Measurements from ENCODE around the gene PREX1.

The PREX1 gene

GRCh38 chr20:48735112-48735511 is 92.7 kb downstream of the PREX1 start:
- Histone ChIP-seq H3K36me3 (ENCODE audit: control insufficient read depth, insufficient read depth, low read length) (peaks cover 38% of the 10 kb centered on the region), H3K27me3 (replicated peaks; ENCODE audit: control insufficient read depth, insufficient read depth, low read length) (no peaks in the 10 kb centered on the region), H3K4me3 (replicated peaks; ENCODE audit: low read depth, low read length) (no peak overlapping the region)
- no peak for DNase-seq (ENCODE audit: extremely low read depth, insufficient read length)
- no peak for TF ChIP-seq CTCF (IDR thresholded peaks at IDR 0.05; ENCODE audit: insufficient read depth, low read length, poor library complexity, severe bottlenecking)

- Histone ChIP-seq H3K4me3 (replicated peaks; ENCODE audit: low read depth, low read length) (no peak overlapping the region), H3K27me3 (replicated peaks; ENCODE audit: control insufficient read depth, insufficient read depth, low read length) (no peaks in the 10 kb centered on the region), H3K36me3 (ENCODE audit: control insufficient read depth, insufficient read depth, low read length) (peaks cover 42% of the 10 kb centered on the region)
- no peak for DNase-seq (ENCODE audit: extremely low read depth, insufficient read length)
- TF ChIP-seq CTCF (IDR thresholded peaks at IDR 0.05; ENCODE audit: insufficient read depth, low read length, poor library complexity, severe bottlenecking) = no peak
Measured at GRCh38 chr20:48734104-48734749, 93.6 kb downstream of the PREX1 start.

- no peaks in the 10 kb centered on the region for H3K27me3 ChIP-seq (replicated peaks; ENCODE audit: control insufficient read depth, insufficient read depth, low read length)
- H3K4me3 ChIP-seq (replicated peaks; ENCODE audit: low read depth, low read length) = no peak overlapping the region
- DNase-seq (ENCODE audit: extremely low read depth, insufficient read length) = no peak
- H3K36me3 ChIP-seq (ENCODE audit: control insufficient read depth, insufficient read depth, low read length) = peaks cover 42% of the 10 kb centered on the region
- TF ChIP-seq CTCF (IDR thresholded peaks at IDR 0.05; ENCODE audit: insufficient read depth, low read length, poor library complexity, severe bottlenecking) = no peak
Measured at GRCh38 chr20:48733296-48733790, 94.5 kb downstream of the PREX1 start.

GRCh38 chr20:48732081-48732829 is 95.5 kb downstream of the PREX1 start:
- Histone ChIP-seq H3K27me3 (replicated peaks; ENCODE audit: control insufficient read depth, insufficient read depth, low read length) (no peaks in the 10 kb centered on the region), H3K36me3 (ENCODE audit: control insufficient read depth, insufficient read depth, low read length) (peaks cover 37% of the 10 kb centered on the region), H3K4me3 (replicated peaks; ENCODE audit: low read depth, low read length) (no peak overlapping the region)
- no peak for DNase-seq (ENCODE audit: extremely low read depth, insufficient read length)
- TF ChIP-seq CTCF (IDR thresholded peaks at IDR 0.05; ENCODE audit: insufficient read depth, low read length, poor library complexity, severe bottlenecking) = no peak

- no peak for TF ChIP-seq CTCF (IDR thresholded peaks at IDR 0.05; ENCODE audit: insufficient read depth, low read length, poor library complexity, severe bottlenecking)
- no peak for DNase-seq (ENCODE audit: extremely low read depth, insufficient read length)
- H3K27me3 ChIP-seq (replicated peaks; ENCODE audit: control insufficient read depth, insufficient read depth, low read length) = no peaks in the 10 kb centered on the region
- H3K4me3 ChIP-seq (replicated peaks; ENCODE audit: low read depth, low read length) = no peak overlapping the region
- peaks cover 35% of the 10 kb centered on the region for H3K36me3 ChIP-seq (ENCODE audit: control insufficient read depth, insufficient read depth, low read length)
Measured at GRCh38 chr20:48731536-48731935, 96.3 kb downstream of the PREX1 start.
